NCI-H187 (cell line): ENCODE measurements around the gene HDAC9.

ENCODE experiments used
- DNase-seq, 2 experiments: peaks; one replicate each; lab custom pipeline; 2025; lab: John Stamatoyannopoulos, UW

The HDAC9 gene

GRCh38 chr7:18845700-18846099 is 350.2 kb downstream of the HDAC9 start:
- no peak for DNase-seq

DNA sequence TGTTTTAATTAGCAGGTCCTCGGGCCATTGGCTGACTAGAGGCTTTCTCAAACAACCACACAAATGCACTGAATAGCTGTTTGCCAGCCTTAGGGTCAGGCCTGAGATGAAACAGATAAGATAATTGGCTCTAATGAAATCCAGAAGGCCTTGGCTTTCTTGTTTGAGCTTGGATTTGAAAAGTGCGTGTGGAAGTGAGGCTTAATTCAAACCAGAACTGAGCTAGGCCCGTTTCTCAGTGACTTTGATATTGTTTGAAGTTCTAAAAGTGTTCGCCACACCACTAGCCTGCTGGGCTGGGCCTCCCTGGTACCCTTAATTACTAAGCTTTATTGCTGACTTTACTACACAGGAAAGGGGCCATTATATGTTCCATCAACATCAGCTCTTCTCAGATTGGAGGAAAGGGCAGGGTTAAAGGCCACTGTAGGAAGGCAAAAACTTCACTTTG is 351.2 kb downstream of the HDAC9 start:
- no peak for DNase-seq

GRCh38 chr7:18849130-18849529 is 353.6 kb downstream of the HDAC9 start:
- no peak for DNase-seq

GRCh38 chr7:18855796-18856195 is 360.2 kb downstream of the HDAC9 start:
- DNase-seq = no peak

GRCh38 chr7:18858232-18858631 is 362.7 kb downstream of the HDAC9 start:
- no peak for DNase-seq

DNA sequence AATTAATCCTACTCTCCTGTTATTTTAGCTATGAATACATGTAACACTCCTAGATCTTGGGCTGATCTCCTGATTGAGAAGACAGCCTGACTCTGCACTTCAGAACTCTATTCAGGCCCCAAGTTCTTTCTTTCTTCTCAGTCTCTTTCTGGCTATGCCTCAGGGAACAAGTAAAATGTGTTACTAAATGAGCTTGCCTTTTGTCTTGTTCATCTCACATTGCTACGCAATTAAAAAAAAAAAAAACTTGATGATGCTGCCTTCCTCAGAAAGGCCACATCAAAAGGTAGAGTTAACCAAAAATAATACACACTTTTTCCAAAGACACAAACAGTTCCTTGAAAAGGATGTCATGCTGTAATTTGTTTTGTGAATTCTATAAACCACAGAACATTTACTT is 363.8 kb downstream of the HDAC9 start:
- DNase-seq = no peak

DNA sequence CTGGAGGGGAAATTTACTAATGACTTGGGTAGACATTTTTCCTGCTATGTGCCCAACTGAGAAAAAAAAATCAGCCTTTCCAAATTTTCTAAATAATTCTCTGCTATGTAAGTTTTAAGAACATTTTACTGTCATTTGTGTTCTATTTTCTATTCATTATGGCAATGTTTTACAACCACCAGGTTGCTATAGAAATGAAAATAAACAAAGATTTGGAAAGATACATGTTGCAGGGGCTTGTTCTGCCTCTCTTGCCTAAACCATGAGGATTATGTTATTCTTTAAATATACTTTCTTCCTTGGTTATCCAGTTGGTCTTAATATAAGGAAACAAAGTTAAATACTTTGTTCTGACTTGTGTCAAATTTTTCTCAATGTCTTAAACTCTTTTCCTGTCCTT is 364.7 kb downstream of the HDAC9 start:
- DNase-seq = no peak

- DNase-seq = no peak
Measured at GRCh38 chr7:18861514-18862118, 366.1 kb downstream of the HDAC9 start.

DNA sequence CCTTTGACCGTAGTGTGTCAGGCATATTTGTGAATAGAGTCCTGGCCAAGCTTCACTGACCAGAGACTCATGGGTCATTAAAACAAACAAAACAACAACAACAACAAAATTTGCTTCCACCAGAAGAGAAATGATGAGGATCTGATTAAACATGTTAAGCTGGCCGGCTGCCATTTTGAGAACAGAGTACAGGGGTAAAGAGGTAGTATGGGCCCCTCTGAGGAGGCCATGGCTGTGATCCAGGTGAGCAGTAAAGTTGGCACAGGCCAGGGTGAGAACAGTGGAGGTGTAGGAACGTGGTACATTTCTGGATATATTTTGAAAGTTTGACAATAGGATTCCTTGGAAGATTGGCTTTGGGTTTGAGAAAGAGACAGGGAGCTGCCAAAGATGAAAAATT is 369.4 kb downstream of the HDAC9 start:
- no peak for DNase-seq

DNA sequence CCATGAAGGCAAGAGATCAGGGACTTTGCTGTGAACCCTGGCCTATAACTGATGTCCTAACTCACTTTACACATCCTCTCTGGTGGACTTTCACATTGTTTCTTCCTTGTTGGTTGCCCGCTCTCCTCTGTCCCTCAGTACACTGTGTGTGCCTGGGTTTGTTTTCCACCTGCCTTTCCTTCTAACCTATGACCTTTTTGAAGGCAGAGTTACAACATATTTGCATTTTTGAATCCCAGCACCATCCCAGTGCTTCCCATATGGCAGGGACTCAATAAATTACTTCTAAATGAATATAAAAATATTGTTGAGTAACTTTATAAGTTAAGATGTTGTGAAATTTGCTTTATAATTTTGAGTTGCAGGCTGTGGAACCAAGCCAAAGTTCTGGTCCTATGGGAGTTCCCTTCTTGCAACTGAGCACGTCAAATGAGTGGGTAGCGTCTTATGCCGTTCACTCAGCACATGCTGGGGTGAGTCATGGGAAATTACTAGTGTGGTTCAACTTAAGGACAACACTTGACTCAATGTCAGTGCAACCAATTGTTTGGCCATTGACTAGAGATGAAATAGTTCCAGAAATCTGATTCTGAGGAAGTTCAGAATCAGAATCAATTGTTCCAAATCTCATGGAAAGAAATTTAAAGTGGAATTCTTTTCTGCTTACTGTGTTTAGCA is 370.9 kb downstream of the HDAC9 start:
- DNase-seq = no peak

GRCh38 chr7:18872344-18872743 is 376.8 kb downstream of the HDAC9 start:
- DNase-seq = no peak

DNA sequence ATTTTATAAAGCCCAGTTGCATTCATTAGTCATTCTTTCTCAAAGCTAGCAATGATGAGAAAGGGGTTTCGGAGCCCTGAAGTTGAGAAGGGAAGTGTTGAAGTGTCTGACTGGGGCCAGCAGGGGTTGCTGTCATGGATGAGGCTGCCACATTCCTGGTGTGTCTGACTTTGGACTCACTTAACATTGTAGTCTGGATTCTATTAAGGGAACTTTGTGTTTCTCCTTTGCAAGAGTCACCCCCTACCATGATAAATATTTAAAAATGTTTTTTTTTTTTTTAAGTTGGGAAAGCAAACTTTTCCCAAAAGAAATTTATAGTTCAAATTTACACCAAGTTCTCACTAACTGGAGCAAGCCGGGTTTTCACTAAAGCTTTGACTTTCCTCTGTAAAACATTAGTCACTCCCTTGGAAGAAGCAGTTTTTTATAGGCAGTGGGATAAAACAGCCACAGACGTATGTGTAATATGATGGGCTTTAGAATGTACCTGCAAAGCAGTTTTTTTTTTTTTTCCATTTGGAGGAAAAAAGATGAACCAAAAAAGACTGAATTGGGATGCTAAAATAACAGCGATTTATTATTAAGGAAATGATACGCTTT is 378.3 kb downstream of the HDAC9 start:
- no peak for DNase-seq

DNA sequence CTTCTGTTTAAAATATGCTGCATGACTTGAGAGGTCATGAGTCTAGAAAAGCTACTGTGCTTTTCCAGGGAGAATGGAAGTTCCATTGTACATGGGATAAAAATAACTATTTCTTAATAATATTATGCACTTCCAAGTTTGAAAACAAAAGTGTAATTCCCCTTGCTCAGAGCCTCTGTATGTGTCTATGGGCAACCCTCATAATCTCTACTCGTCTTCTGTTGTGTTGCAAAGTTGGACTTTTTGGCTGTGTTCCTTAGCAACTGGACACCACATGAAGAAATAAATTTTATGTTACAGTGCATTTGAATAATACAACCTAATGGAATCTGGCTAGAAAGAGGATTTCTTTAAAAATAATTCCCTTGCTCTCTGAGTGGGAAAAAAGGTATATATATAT is 379.3 kb downstream of the HDAC9 start:
- no peak for DNase-seq

DNA sequence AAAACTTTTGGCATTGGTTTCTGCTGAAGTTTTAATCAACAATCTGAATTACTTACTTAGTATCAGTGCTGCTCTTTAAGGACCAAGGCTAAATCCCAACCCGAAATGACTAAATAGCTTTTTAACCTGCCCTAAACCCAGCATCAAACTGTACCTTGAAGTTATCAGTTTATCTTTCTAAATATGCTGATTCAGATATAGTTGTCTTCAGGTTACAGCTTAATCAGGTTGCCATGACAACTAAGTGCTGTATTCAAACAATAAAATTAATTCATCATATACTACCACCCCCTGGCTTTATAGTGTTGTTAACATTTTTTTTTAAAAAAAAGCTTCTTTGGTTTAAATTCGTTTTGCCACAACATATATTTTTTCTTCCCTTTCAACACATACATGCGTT is 382.3 kb downstream of the HDAC9 start:
- no peak for DNase-seq

DNA sequence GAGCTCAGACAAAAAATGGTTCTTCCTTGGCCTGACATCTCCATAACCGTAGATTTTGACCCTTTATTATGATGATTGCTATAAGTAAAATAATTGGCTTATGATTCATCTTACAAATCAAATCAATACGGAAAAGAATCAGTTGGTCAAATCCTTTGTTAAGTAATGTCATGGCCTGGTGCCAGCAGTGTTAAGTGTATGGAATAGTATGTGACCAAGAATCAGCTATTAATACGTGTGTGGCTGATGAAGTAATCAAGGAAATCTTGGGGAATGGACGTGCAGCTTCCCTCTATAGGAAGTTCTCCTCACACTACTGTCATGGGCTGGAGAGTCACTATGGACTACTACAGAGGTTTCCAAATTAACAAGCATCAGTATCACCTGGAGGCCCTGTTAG is 391.3 kb downstream of the HDAC9 start:
- no peak for DNase-seq

- no peak for DNase-seq
Measured at GRCh38 chr7:18889436-18889835, 393.9 kb downstream of the HDAC9 start.

- DNase-seq = no peak
Measured at GRCh38 chr7:18890134-18890533, 394.6 kb downstream of the HDAC9 start.

- DNase-seq = no peak
Measured at GRCh38 chr7:18890885-18891621, 395.5 kb downstream of the HDAC9 start.

DNA sequence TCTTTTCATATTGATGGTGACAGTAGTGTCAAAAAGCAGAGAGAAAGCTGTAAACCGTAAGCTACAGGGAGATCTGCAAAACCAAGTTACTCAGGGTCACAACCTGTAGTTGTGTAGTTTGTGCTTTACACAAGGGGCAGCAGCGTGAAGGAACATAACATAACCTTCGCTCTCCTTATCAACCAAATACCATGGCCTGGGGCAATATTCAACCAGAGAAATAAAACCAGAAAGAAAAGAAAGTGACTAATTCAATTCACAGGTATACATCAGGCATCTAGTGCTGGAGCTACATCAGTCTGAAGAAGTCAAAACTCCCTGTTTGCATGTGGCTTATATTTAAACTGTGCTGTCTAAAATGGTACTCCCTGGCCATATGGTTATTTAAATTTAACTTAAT is 397.6 kb downstream of the HDAC9 start:
- no peak for DNase-seq

DNA sequence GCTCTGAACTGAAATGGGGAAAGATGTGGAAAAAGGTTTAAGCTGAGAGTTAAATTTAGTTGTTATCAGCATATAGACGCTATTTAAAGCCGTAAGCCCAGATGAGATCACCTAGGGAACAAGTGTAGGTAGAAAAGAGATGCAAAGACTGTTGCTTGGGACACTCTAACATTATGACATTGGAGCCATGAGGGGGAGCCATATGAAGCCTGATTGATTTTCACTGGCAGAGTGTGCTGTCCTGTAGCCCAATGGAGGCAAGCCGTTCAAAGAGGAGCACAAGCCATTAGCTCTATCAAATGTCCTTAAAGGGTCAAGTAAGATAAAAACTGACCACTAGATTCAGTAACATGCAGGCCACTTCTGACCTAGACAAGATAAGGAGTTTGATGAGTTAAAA is 398.6 kb downstream of the HDAC9 start:
- DNase-seq = no peak

DNA sequence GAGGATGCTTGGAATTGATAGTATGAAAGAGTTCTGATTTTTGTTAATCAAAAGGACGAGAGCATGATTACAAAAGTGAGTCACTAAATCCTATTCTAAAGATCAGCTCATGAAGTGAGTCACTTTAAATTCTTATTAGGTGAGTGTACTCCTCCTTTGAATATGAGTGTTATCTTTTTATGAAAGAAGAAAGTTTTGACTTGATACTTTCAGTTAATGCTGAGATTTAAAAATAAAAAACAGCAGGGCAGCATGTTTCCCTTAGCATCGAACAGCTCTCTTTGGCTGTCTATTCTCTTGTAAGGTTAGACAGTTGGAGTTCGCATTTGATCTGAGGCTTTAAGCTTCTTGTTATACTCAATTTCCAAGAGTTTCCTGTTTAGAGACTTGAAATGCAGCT is 399.9 kb downstream of the HDAC9 start:
- DNase-seq = no peak

- DNase-seq = no peak
Measured at GRCh38 chr7:18896343-18896975, 400.9 kb downstream of the HDAC9 start.
